HCT116 (cell line): ENCODE measurements around the gene FLYWCH1.

ENCODE experiments used
- EZH2 ChIP-seq: fragments of 200-600 bp; sonication (generic); IDR thresholded peaks from 2 replicates; pipeline ENCODE4 v1.6.1; 2017; ENCODE audit warnings: antibody characterized with exemption, mixed run types
- POLR2AphosphoS5 ChIP-seq: IDR thresholded peaks from 2 replicates; pipeline ENCODE4 v1.6.1; 2011; ENCODE audit warnings: mild to moderate bottlenecking, low read depth, low read length, moderate library complexity
- YY1 ChIP-seq: IDR thresholded peaks from 2 replicates; pipeline ENCODE4 v1.6.1; 2011; ENCODE audit warnings: low read length, low read depth, moderate library complexity, mild to moderate bottlenecking; ENCODE audit not compliant: insufficient replicate concordance; ENCODE audit errors: extremely low read depth
- TF ChIP-seq, protein P1 (sequence below), 3 experiments: fragments of 200-600 bp in 1 of 3; sonication (generic) in 1 of 3; IDR thresholded peaks in 2 of 3; conservative IDR thresholded peaks in 1 of 3; 2 replicates each; pipeline ENCODE4 v1.5.1; 2012 to 2017; ENCODE audit warnings: low read depth in 2 of 3, low read length in 2 of 3, antibody characterized with exemption in 1 of 3, borderline replicate concordance in 1 of 3, control low read depth in 1 of 3, mild to moderate bottlenecking in 1 of 3, mixed read lengths in 1 of 3, mixed run types in 1 of 3, moderate library complexity in 1 of 3; ENCODE audit not compliant: insufficient read depth in 1 of 3

DNA sequence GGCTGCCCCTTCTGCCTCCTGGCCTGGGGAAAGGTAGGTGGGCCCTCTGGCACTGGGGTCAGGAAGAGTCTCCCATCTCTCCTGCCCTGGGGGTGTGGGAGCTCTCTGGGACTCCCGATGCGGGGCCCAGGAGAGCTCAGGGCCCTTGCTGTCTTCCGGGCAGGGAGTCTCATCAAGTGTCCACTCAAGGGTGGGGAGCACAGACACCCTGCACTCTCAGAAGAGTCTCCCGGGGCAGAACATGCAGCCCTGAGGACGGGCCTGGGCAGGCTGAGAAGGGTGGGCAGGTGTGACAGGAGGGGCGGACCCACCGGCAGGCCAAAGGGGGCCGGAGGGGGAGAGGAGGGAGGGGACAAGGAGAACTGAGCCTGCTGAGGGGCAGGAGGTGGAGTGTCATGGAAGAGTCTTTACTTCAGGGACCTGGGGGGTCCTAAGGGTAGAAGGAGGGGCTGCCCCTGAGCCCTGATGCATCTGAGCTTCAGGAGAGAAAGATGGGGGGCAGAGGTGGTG lies 76.9 kb downstream of the FLYWCH1 start:
- no peak for TF ChIP-seq YY1
- TF ChIP-seq EZH2: no peak
- TF ChIP-seq, protein P1, sequence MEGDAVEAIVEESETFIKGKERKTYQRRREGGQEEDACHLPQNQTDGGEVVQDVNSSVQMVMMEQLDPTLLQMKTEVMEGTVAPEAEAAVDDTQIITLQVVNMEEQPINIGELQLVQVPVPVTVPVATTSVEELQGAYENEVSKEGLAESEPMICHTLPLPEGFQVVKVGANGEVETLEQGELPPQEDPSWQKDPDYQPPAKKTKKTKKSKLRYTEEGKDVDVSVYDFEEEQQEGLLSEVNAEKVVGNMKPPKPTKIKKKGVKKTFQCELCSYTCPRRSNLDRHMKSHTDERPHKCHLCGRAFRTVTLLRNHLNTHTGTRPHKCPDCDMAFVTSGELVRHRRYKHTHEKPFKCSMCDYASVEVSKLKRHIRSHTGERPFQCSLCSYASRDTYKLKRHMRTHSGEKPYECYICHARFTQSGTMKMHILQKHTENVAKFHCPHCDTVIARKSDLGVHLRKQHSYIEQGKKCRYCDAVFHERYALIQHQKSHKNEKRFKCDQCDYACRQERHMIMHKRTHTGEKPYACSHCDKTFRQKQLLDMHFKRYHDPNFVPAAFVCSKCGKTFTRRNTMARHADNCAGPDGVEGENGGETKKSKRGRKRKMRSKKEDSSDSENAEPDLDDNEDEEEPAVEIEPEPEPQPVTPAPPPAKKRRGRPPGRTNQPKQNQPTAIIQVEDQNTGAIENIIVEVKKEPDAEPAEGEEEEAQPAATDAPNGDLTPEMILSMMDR (IDR thresholded peaks at IDR 0.05 in 2 of 3, conservative IDR thresholded peaks at IDR 0.05 in 1 of 3; ENCODE audit: borderline replicate concordance in 1 of 3, insufficient read depth in 1 of 3, low read depth in 2 of 3, low read length in 2 of 3): no peak
- no peak for TF ChIP-seq POLR2AphosphoS5
